Measurements from ENCODE around the gene INCENP. TPM values are rescaled to one million over a fixed set of nuclear protein-coding genes. Genes with fewer than 3 reads are reported as not detected.

Gene INCENP
- total RNA-seq, 1 donor from 2014 or later = 26.2 TPM

- Mint-ChIP-seq H3K27me3 (ENCODE audit: unreplicated experiment) (no peaks in the 10 kb centered on the region), H3K27ac (ENCODE audit: unreplicated experiment) (no peak overlapping the region), H3K36me3 (ENCODE audit: unreplicated experiment) (peaks cover 13% of the 10 kb centered on the region), H3K4me3 (ENCODE audit: unreplicated experiment) (no peak overlapping the region), H3K4me1 (ENCODE audit: unreplicated experiment) (peaks cover 3% of the 10 kb centered on the region), H3K9me3 (ENCODE audit: unreplicated experiment) (no peaks in the 10 kb centered on the region)
- TF ChIP-seq CTCF (IDR thresholded peaks at IDR 0.05) = no peak
- DNase-seq (ENCODE audit: extremely low spot score, unreplicated experiment) = peak; percentile 66
Measured at GRCh38 chr11:62141111-62142042, 17.6 kb downstream of the INCENP start.

GRCh38 chr11:62142043-62142375 is 18.2 kb downstream of the INCENP start:
- peak; percentile 75 for DNase-seq (ENCODE audit: extremely low spot score, unreplicated experiment)
- H3K4me3 Mint-ChIP-seq (ENCODE audit: unreplicated experiment) = no peak overlapping the region
- H3K9me3 Mint-ChIP-seq (ENCODE audit: unreplicated experiment) = no peaks in the 10 kb centered on the region
- H3K27me3 Mint-ChIP-seq (ENCODE audit: unreplicated experiment) = no peaks in the 10 kb centered on the region
- no peak overlapping the region for H3K27ac Mint-ChIP-seq (ENCODE audit: unreplicated experiment)
- no peak for TF ChIP-seq CTCF (IDR thresholded peaks at IDR 0.05)
- H3K36me3 Mint-ChIP-seq (ENCODE audit: unreplicated experiment) = peaks cover 17% of the 10 kb centered on the region
- H3K4me1 Mint-ChIP-seq (ENCODE audit: unreplicated experiment) = no peaks in the 10 kb centered on the region

GRCh38 chr11:62142921-62143320 is 19.1 kb downstream of the INCENP start:
- no peaks in the 10 kb centered on the region for H3K27me3 Mint-ChIP-seq (ENCODE audit: unreplicated experiment)
- no peak for TF ChIP-seq CTCF (IDR thresholded peaks at IDR 0.05)
- peak overlapping the region; percentile 19 for H3K27ac Mint-ChIP-seq (ENCODE audit: unreplicated experiment)
- H3K4me1 Mint-ChIP-seq (ENCODE audit: unreplicated experiment) = no peaks in the 10 kb centered on the region
- H3K4me3 Mint-ChIP-seq (ENCODE audit: unreplicated experiment) = no peak overlapping the region
- H3K36me3 Mint-ChIP-seq (ENCODE audit: unreplicated experiment) = peaks cover 26% of the 10 kb centered on the region
- DNase-seq (ENCODE audit: extremely low spot score, unreplicated experiment) = peak; percentile 84
- H3K9me3 Mint-ChIP-seq (ENCODE audit: unreplicated experiment) = no peaks in the 10 kb centered on the region

GRCh38 chr11:62143727-62144126 is 19.9 kb downstream of the INCENP start:
- no peaks in the 10 kb centered on the region for H3K9me3 Mint-ChIP-seq (ENCODE audit: unreplicated experiment)
- H3K27me3 Mint-ChIP-seq (ENCODE audit: unreplicated experiment) = no peaks in the 10 kb centered on the region

More at GRCh38 chr11:62143727-62144126, 19.9 kb downstream of the INCENP start:
- DNase-seq (ENCODE audit: extremely low spot score, unreplicated experiment) = peak; percentile 72
- H3K4me3 Mint-ChIP-seq (ENCODE audit: unreplicated experiment) = no peak overlapping the region
- no peak overlapping the region for H3K27ac Mint-ChIP-seq (ENCODE audit: unreplicated experiment)
- H3K4me1 Mint-ChIP-seq (ENCODE audit: unreplicated experiment) = no peaks in the 10 kb centered on the region
- H3K36me3 Mint-ChIP-seq (ENCODE audit: unreplicated experiment) = peaks cover 26% of the 10 kb centered on the region
- no peak for TF ChIP-seq CTCF (IDR thresholded peaks at IDR 0.05)

All from osteocyte (in vitro differentiated cells).